Activated CD8-positive, alpha-beta memory T cell treated with anti-CD3 and anti-CD28 coated beads for 1 hour (primary cell): ENCODE results near the gene MAFG.

Experiments
- DNase-seq, 2 donors: peaks; one replicate each; pipeline ENCODE4 v3.0.0-alpha.2; 2020; ENCODE audit warnings: low read depth in 1 of 2; ENCODE audit errors: extremely low read depth in 1 of 2

MAFG gene

DNA sequence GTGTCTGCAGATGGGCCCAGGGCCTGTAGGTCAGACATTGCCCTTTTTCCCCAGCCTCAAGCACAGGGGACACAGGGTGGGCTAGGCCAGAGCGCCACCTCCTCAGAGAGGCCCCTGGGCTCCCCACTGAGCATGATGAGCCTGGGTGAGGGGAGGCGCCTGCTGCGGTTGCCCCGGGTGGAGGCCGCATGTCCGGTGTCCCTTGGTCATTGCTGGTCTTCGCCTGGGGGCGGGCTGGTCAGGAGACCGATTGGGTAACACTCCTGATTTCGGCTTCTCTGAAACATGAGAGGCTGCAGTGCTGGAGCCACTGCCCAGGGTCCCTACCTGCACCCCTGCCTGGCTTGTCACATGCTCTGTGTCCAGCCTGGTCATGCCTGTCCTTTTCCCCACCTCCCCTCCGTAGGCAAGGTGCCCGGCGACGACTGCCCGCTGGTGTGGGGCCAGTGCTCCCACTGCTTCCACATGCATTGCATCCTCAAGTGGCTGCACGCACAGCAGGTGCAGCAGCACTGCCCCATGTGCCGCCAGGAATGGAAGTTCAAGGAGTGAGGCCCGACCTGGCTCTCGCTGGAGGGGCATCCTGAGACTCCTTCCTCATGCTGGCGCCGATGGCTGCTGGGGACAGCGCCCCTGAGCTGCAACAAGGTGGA, 27.9 kb downstream of the MAFG start:
- no peak for DNase-seq

DNA sequence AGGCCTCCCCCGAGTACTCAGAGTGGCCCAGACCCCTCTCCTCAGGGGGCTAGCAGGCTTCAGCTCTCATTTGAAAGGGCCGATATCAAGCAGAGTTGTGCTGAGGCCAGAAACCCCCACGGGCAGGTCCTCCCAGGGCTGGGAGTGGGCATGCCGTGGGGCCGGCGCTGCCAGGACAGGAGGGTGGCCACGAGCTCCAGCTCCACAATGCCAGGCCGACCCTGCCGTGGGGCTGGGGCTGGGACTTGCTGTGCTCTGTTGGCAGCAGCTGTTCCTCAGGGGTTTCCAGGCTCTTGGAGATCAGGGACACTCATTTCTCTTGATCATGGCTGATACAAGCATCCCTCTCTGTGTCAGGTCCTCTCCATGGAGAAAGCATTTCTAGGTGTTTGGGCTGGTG, 28.6 kb downstream of the MAFG start:
- no peak for DNase-seq

DNA sequence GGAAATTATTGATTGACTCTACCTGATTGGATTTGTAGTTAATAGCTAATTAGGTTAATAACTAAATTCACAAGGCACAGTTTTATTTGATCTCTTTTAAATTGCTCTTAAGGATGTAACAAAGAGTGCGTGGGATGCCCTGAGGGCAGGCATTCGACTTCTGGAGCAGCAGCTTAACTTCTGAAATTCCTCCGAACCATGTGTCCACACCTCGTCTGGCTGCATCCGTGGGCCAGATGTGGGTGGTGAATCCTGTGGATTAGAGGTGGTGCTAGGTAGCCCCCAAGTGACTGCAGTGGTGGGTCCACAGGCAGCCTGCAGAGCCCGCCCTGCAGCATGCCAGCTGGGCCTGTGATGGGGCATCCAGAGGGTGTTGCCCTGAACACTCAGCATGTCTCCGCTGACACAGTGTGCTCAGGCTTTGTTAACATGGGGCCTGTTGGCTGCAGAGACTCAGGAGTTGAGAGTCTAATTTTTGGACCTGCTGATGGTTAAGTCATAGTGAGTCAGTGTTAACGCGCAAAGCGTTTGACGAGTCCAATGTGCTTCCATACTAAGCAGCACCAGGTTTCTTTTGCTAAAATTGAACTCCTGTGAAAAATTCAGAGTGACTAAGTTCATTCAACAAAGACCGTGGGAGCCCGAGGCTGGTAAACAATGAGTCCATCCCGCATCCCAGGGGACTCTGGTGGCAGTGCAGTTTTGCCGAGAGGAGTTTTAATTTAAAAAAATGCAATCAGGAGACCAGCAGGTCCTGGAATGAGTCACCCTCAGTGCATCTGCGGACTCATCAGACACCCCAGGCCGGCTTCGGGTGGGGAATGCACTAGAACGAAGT, 29.3 kb downstream of the MAFG start:
- no peak for DNase-seq

DNA sequence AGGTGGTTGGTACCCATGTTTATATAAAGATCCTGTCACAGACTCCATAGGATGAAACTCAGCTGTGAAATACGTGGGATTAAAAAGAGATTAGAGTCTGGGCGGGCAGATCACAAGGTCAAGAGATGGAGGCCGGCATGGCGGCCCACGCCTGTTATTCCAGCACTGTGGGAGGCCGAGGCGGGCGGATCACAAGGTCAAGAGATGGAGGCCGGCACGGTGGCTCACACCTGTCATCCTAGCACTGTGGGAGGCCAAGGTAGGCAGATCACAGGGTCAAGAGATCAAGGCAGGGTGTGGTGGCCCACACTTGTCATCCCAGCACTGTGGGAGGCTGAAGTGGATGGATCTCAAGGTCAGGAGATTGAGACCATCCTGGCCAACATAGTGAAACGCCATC, 32.1 kb downstream of the MAFG start:
- no peak for DNase-seq

DNA sequence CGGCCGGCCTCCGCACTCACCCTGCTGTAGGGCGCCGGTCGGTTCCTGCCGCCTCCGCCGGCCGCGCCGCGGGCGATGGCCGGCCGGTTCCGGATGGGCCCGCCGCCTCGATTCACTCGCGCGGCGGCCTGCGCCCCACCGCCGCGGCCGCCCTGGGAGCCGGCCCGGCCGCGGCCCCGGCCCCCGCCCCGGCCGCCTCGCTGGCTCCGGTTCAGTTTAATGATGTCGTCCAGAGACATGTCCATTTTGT, 36.3 kb downstream of the MAFG start:
- DNase-seq: no peak

DNA sequence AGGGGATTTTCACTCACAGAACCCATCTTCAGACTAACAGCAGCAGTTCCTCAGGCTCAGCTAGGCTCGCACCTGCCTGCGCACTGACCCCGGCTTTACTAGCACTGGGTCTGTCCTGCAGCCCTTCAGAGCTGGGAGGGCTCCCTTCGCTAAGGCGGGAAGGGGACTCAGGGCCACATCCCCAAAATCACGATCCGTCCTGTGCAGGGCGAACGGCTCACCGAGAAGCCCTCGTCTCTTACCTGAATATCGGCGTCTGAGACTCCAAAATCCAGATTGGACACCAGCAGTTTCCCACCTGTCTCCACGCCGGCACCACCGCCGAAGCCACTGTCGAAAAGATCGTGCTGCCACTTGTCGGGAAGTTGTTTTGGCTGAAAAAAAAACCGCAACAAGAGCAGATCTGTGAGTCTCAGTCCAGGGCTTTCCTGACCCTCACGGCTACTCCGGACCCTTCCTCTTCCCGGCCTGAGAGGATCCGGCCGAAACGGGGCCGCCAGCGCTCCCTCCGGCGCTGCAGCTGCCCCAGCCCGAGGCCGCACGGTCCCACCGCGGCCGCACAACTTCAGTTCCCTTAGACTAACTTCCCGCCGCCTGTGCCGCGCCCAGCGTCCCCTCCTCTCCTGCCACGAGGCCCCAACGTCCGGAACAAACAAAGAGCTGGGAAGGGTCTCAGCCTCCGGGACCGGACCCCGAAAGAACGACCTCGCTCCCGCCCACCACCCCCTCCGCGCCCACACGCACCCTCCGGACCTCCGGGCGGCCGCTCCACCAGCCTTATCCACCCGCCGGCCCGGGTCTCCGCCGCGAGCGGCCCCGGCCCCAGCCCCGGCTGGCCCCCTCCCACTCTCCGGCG, 36.9 kb downstream of the MAFG start:
- no peak for DNase-seq

DNA sequence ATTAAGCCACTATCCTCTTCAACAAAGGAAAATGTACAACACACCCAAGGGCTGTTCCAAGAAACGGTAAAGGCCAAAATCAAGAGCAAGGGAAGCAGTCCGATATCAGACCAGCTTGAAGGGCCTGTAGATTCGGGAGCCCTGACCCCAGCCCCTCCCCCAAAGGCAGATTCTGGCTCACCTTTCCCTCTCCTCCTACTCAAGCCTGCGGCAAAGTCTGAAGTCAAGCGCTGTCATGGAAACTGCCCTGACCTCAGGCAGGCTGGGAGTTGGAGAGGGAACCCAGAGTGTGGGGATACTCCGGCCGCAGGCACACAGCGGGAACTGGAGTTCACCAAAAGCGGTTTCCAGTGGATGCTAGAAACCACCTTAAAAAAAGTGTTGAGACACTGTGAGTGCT, 37.9 kb downstream of the MAFG start:
- DNase-seq: no peak

DNA sequence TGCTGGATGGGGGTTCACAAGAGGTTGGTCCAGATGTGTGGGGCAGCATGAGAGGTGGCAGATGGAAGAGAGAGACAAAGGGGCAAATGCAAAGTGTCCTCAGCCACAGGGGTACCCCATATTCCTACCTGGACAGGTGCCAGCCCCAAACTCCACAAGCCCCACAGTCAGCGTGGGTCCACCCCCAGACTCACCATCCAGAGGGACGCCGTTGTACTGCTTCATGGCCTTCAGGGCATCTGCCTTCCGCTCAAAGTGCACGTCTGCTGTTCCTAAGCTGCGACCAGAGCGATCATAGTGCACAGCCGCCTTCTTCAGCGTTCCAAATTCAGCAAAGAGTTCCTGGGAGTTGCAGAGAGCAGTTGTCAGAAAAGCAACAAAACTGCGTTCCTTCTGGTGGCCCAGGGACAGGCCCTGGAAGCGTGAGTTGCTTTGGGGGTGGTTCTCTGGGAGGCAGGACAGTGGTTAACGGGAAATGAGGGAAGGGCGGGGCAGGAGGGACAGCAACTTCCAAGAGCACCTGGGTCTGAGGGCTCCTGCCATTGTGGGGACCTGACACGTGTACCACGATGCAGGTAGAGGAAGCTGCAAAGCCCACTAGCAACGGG, 38.4 kb downstream of the MAFG start:
- DNase-seq: no peak

DNA sequence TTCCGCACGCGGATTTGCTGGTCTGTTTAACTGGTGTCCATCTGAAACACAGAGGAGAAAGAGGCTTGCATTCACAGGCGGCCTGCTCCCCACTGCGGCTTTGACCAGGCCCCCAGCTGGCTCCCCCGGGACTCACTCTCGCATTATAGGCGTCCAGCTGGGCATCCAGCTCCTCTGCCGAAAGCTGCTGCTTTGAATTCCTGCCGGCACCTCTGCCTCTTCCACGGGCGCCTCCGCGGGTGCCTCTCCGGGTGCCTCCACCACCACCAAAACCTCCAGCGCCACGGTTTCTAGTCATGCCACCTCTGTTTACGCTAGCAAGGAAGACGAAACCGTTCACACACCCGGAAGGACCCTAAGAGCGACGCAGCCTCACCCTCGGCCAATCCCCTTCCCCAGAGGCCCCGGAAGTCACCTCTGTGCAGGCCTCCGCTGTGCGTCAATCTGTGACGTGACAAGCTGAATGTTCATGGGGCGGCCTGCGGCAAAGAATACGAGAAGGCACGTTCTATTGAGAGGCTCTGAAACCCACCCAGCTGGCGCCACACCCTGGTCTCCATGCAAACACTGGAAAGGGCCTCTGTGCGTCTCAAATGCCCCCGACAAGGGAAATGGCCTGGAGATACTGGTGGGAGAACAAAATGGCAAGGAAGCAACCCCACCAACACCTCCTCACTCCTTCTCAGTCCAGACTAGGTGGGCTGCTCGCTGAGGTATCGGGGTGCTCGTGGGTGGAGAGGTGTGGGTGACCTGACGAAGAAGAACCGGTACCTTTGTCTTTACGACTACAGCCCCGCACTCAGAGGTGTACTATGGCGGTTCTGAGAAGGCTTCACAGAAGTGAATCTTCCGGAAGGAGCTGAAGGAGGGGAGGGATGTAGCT, 39.2 kb downstream of the MAFG start:
- no peak for DNase-seq

DNA sequence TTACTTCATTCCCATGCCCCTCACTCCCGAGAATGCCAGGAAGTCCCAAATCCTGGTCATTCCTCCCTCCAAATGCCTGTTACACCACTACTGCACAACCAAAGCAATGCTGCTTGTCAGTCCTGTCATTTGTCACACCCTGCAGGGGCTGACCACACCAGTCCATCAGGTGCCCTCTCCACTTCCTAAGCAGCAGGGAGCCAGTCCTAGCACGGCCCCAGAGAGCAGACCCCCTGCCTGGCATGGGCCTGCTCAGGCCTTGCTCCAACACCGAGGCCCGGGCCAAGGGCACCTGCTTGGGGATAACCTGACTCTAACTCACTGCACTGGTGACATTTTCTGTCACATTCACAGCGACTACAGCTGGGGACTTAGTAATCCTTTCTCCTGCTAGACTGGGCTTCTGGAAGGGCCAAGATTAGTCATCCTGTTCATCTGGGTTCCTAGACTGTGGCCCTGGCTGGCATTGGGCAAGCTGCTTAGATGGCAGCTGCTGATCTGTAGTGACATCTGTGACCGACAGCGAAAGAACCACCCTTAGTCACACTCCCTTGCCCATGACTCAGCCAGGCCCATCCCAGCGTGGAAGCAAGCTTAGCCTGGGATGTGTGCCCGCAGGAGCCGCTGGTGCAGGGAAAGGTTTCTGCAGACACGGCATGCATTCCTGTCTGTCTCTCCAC, 41.5 kb downstream of the MAFG start:
- DNase-seq: no peak

DNA sequence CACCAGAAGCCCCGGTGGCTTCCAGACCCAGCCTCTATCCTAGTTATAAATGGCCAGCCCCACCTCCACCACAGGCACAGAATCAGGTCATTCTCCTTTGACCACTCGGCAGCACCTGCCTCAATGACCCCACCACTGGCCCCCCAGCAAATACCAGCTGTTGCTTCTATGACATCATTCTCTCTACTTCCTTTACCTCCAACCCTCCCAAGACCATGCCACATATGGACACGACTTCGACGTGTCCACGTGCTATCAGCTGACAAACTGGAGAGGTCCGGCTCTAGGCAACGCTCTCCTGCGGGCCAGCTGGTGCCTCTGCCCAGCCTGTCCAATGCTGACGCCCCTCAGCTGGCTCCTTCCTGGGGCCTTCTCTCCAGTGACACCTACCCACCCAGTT, 42.1 kb downstream of the MAFG start:
- DNase-seq: no peak

DNA sequence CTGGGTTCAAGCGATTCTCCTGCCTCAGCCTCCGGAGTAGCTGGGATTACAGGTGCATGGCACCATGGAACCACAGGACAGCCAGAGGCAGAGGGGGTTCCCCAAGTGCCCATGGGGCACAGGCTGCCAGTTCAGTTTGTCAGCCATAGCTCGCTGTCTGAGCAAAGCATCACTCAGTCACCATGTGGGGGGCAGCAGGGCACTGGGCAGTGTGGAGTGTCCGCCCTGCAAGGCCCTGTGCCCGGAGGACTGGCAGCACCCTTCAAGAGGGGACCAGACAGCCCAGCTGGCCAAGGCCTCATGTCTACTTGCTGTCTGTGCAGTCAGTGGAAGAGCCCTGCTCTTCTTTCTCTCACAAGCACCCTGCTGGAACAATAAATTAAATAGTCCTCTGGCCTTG, 42.6 kb downstream of the MAFG start:
- no peak for DNase-seq

DNA sequence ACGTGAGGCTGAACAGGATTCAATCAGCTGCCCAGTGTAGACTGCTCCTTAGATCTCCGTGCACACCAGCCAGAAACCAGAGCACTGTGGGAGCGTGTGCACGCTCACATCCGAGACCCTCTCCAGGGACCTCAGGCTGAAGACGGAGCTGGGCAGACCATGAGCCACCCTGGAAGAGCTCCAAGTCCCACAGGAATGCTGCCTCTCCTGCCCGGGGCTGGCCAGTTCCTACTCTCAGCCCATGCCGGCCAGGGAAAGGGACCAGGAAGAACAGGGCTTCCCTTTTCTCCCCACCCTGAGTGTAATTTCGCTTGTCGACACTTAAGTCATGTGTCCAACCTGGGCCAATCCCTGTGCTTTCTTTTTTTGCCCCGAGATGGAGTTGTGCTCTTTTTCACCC, 43.0 kb downstream of the MAFG start:
- no peak for DNase-seq

DNA sequence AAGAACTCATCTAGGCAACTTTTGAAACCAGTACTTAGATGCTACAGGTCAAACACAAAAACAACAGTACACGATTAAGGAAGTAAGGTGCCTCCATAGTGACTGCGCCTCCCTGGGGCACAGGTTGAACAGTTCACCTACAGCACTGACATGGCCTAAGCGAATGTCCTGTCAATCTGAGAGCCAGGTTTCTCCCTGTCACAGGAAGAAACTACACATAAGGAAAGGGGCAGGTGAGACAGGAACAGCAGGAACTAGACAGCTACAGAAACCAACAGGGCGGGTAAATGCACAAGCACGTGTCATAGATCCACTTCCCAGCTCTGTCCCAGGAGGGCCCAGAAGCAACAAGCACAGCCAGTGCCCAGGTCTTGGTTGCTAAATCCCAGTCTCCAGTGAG, 48.4 kb downstream of the MAFG start:
- DNase-seq: no peak

DNA sequence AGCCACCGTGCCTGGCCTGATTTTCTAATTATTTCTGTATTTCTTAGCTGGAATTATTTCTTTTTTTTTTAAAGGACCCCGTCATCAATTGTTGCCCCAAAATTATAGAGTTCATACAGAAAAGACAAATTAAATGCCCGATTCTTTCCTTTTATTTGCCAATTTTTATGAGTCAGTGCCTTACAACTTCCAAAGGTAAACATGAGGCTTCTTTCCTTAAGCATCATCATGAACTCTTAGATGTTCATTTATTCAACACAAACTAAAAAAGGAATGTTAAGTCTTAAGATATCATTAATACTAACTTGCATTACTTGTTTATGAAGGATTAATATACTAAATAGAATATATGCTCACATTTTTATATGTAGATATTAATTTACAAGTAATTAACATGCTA, 49.2 kb downstream of the MAFG start:
- DNase-seq: no peak

DNA sequence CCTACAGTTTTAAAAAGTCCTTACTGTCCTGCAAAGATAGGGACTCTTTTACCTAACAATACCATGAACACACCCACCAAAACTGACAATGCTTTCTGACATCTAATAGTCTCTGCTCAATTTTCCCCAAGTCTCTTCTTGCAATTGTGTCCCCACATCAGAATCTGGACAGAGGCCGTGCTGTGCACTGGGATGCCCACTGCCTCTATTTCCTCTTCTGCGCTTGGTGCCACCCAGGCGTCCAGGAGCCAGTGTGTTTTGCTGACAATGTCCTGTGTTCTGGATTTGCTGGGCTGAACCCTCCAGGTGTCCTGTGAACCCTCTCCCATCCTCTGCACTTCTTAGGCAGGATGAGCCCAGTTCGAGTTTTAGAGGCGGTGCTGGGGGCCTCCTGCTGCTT, 50.0 kb downstream of the MAFG start:
- DNase-seq: no peak

DNA sequence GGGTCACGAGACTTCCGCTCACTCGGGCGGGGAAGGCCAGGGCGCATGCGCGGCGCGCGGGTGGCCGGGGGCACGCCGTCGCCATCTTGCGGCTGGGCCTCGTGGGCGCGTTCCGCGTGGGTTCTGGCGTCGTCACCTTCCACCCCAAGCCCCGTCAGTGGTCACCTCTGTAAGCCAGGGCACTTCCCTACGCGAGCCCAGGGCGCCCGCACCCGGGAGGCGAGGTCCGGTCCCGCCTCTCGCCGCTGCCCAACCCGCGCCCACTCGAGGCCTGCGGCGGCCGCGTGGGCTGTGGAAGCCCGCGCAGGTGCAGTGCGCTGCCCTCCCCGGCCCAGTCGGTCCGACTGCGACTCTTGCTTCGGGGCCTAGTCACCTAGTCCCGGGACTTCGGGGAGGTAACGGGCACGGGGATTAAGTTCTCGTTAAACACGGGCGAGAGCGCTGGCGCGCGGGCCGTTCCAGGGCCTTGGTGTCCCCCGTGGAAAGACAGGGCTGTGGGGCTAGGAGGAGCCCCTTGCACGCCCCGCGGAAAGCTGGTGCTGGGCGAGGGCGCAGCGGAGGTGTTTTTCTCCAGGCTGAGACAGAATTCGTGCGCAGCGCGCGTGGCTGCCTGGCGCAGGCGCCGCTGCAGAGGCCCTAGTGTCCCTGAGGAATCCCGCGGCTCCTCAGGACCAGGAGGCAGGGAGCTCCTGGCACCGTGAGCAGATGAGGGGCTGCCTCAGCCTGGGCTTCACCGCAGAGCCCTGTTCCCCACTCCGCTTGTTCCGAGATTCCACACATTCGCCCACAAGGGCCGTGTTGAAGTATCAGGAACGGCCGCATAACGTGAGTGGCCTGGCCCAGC, 55.9 kb downstream of the MAFG start:
- peak; percentile 92 to 96 for DNase-seq

DNA sequence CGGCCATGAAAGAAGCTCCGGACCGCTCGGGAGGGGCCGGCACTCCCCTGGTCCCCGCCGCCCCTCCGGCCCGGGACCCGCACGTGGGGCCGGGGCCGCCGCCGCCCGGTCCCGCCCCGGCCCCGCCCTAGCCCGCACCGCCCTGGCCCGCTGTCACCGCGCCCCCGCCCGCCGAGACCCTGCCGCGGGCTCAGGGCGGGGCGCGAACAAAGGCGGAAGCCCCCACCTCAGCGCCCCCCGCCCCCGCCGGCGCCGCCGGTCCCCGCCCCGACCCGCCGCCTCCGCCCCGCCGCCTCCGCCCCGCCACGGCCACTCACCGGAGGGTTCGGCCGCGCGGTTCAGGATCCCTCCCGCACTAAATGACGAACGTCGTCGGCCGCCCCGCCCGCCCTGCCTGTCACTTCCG, 56.6 kb downstream of the MAFG start, which contains the start of gene ARHGDIA:
ARHGDIA (minus strand) TSS at position 357 of the 406 bp plus-strand sequence. CDS start 1,407 bp downstream, outside the sequence.
- DNase-seq: no peak
